ENCODE results near the gene CGB8. TPM values are rescaled to one million over a fixed set of nuclear protein-coding genes. Genes with fewer than 3 reads are reported as not detected.

CGB8 gene
- total and polyA plus RNA-seq, 10 of the 15 experiments (the other 5 are each of a cell fraction or from before 2014, with no cell fraction given), result not detected

GRCh38 chr19:49085020-49085867 lies 36.3 kb upstream of the CGB8 start, which contains the start of gene SNRNP70 (continued):
- no peak for TF ChIP-seq CBX3 (IDR thresholded peaks at IDR 0.05; ENCODE audit: borderline replicate concordance, low read depth)
- no peak for TF ChIP-seq RBBP5 (conservative IDR thresholded peaks at IDR 0.05)
- TF ChIP-seq SRF (IDR thresholded peaks at IDR 0.05; ENCODE audit: low read depth in 2 of 2, low read length in 2 of 2), result no peak
- no peak for TF ChIP-seq GABPA (IDR thresholded peaks at IDR 0.05; ENCODE audit: low read depth)
- no peak for TF ChIP-seq TCF12 (IDR thresholded peaks at IDR 0.05; ENCODE audit: low read depth, low read length)
- 0 out of 2 replicates have a peak, but pooled peaks have one; percentile 49 for TF ChIP-seq STAT1 (conservative IDR thresholded peaks at IDR 0.05)
- TF ChIP-seq ESRRA (IDR thresholded peaks at IDR 0.05; ENCODE audit: low read length), result peak; percentile 79; the same call in 1 of the 2 replicates
- no peak; the same call in 1 of the 2 replicates for TF ChIP-seq RFX5 (IDR thresholded peaks at IDR 0.05; ENCODE audit: low read depth, low read length)
- TF ChIP-seq SIN3A (IDR thresholded peaks at IDR 0.05; ENCODE audit: low read depth, low read length), result peak; percentile 71; the same call in 1 of the 2 replicates
- TF ChIP-seq MTA3 (IDR thresholded peaks at IDR 0.05; ENCODE audit: borderline replicate concordance, low read length), result no peak
- TF ChIP-seq ZNF207 (IDR thresholded peaks at IDR 0.05; ENCODE audit: borderline replicate concordance), result peak; percentile 71; the same call in 1 of the 2 replicates
- TF ChIP-seq MTA2 (IDR thresholded peaks at IDR 0.05; ENCODE audit: low read depth), result peak; percentile 33
- no peak for TF ChIP-seq TBL1XR1 (IDR thresholded peaks at IDR 0.05; ENCODE audit: low read depth, low read length)
- no peak for TF ChIP-seq CEBPB (IDR thresholded peaks at IDR 0.05; ENCODE audit: borderline replicate concordance in 1 of 2, low read depth in 2 of 2, low read length in 2 of 2)
- no peak for TF ChIP-seq SKIL (IDR thresholded peaks at IDR 0.05; ENCODE audit: low read depth, poor library complexity, severe bottlenecking)
- no peak for TF ChIP-seq ZBTB11 (CRISPR knock-in tag; IDR thresholded peaks at IDR 0.05)
- 0 out of 2 replicates have a peak, but pooled peaks have one; percentile 5 for TF ChIP-seq NFYB (IDR thresholded peaks at IDR 0.05; ENCODE audit: insufficient read depth, low read depth, low read length)
- no peak for TF ChIP-seq PRDM15 (CRISPR knock-in tag; IDR thresholded peaks at IDR 0.05)

All from GM12878 (cell line).